Activated T-cell treated with anti-CD3 and anti-CD28 coated beads, Interleukin-2, amount 50 U/mL, for 72 hours (primary cell): ENCODE results near the gene POFUT2. TPM values are rescaled to one million over a fixed set of nuclear protein-coding genes. Genes with fewer than 3 reads are reported as not detected.

ENCODE experiments used
- ATAC-seq, 2 donors: fragments of 150-1000 bp; cut with Tn5 transposase; replicated peaks in 1 of 2; 2 replicates each; pipeline ENCODE4 v1.10.0; 2021; ENCODE audit warnings: moderate library complexity in 2 of 2, mild to moderate bottlenecking in 1 of 2
- DNase-seq, 2 donors: peaks; one replicate each; pipeline ENCODE4 v3.0.0; 2021 to 2022; ENCODE audit warnings: mixed read lengths in 1 of 2
- H3K27ac Mint-ChIP-seq: one replicate; pipeline ENCODE4 v1.8.0; 2022; ENCODE audit warnings: mild to moderate bottlenecking, moderate library complexity, mixed read lengths
- H3K27me3 Mint-ChIP-seq: one replicate; pipeline ENCODE4 v1.8.0; 2022; ENCODE audit warnings: low read depth, mixed read lengths
- H3K36me3 Mint-ChIP-seq, 2 donors: one replicate each; pipeline ENCODE4 v1.8.0; 2022; ENCODE audit warnings: mixed read lengths in 2 of 2, mild to moderate bottlenecking in 1 of 2; ENCODE audit not compliant: insufficient read depth in 2 of 2
- H3K4me1 Mint-ChIP-seq: one replicate; pipeline ENCODE4 v1.8.0; 2022; ENCODE audit warnings: low read depth, mixed read lengths
- H3K4me3 Mint-ChIP-seq, 2 donors: one replicate each; pipeline ENCODE4 v1.8.0; 2022; ENCODE audit warnings: mild to moderate bottlenecking in 2 of 2, mixed read lengths in 2 of 2, moderate library complexity in 2 of 2
- H3K9me3 Mint-ChIP-seq, 2 donors: one replicate each; pipeline ENCODE4 v1.8.0; 2022; ENCODE audit warnings: mixed read lengths in 2 of 2
- total RNA-seq, 2 donors: library from RNA; stranded (reverse); gene quantifications; one replicate each; pipeline ENCODE4 v1.2.3, GENCODE V29; 2022

The POFUT2 gene
- total RNA-seq, 2 donors from 2014 or later = 24.5 to 26.6 TPM

- Mint-ChIP-seq H3K4me1 (peaks cover 19% of the 10 kb centered on the region), H3K9me3 (no peaks in the 10 kb centered on the region), H3K36me3 (no peaks in the 10 kb centered on the region), H3K27me3 (peaks cover 6% of the 10 kb centered on the region), H3K4me3 (no peak overlapping the region), H3K27ac (no peak overlapping the region)
- DNase-seq (no peak), ATAC-seq (no peak)
These were observed 6.2 kb upstream of the POFUT2 start for GRCh38 chr21:45293726-45294401.

GRCh38 chr21:45293220-45293725 is 5.6 kb upstream of the POFUT2 start:
- Mint-ChIP-seq H3K36me3 (no peaks in the 10 kb centered on the region), H3K9me3 (no peaks in the 10 kb centered on the region), H3K27ac (no peak overlapping the region), H3K4me3 (no peak overlapping the region), H3K4me1 (peaks cover 19% of the 10 kb centered on the region), H3K27me3 (peaks cover 6% of the 10 kb centered on the region)
- ATAC-seq = no peak
- DNase-seq = no peak

- Mint-ChIP-seq H3K4me3 (peak overlapping the region; percentile 31 to 60), H3K36me3 (no peaks in the 10 kb centered on the region), H3K9me3 (no peaks in the 10 kb centered on the region), H3K27ac (no peak overlapping the region), H3K4me1 (peaks cover 19% of the 10 kb centered on the region), H3K27me3 (peaks cover 6% of the 10 kb centered on the region)
- ATAC-seq (peak; percentile 58 to 65), DNase-seq (peak; percentile 75 to 82)
These were observed 4.9 kb upstream of the POFUT2 start for GRCh38 chr21:45292399-45293219.

GRCh38 chr21:45291613-45292398 is 4.1 kb upstream of the POFUT2 start:
- Mint-ChIP-seq H3K27me3 (peaks cover 6% of the 10 kb centered on the region), H3K4me3 (no peak overlapping the region), H3K36me3 (no peaks in the 10 kb centered on the region), H3K4me1 (peaks cover 19% of the 10 kb centered on the region), H3K9me3 (no peaks in the 10 kb centered on the region), H3K27ac (no peak overlapping the region)
- DNase-seq = no peak
- ATAC-seq = no peak

- peaks cover 6% of the 10 kb centered on the region for H3K27me3 Mint-ChIP-seq
- DNase-seq (no peak), ATAC-seq (no peak)
- H3K36me3 Mint-ChIP-seq = no peaks in the 10 kb centered on the region
- no peaks in the 10 kb centered on the region for H3K9me3 Mint-ChIP-seq
- H3K4me3 Mint-ChIP-seq = no peak overlapping the region
- no peak overlapping the region for H3K27ac Mint-ChIP-seq
- H3K4me1 Mint-ChIP-seq = peaks cover 19% of the 10 kb centered on the region
These were observed 3.4 kb upstream of the POFUT2 start for GRCh38 chr21:45290948-45291612.

- Mint-ChIP-seq H3K4me1 (peaks cover 18% of the 10 kb centered on the region), H3K27me3 (peaks cover 4% of the 10 kb centered on the region), H3K4me3 (no peak overlapping the region), H3K27ac (no peak overlapping the region), H3K9me3 (no peaks in the 10 kb centered on the region), H3K36me3 (peaks cover 0 to 7% of the 10 kb centered on the region in 2 donors)
- DNase-seq (no peak), ATAC-seq (no peak)
These were observed 2.2 kb upstream of the POFUT2 start for GRCh38 chr21:45289655-45290515.

- peak overlapping the region; percentile 5 to 40 for H3K4me3 Mint-ChIP-seq
- no peak overlapping the region for H3K27ac Mint-ChIP-seq
- peaks cover 16% of the 10 kb centered on the region for H3K4me1 Mint-ChIP-seq
- peaks cover 0 to 7% of the 10 kb centered on the region in 2 donors for H3K36me3 Mint-ChIP-seq
- DNase-seq (no peak), ATAC-seq (no peak)
- no peaks in the 10 kb centered on the region for H3K9me3 Mint-ChIP-seq
- no peaks in the 10 kb centered on the region for H3K27me3 Mint-ChIP-seq
These were observed 1.4 kb upstream of the POFUT2 start for GRCh38 chr21:45289134-45289533.

- Mint-ChIP-seq H3K9me3 (no peaks in the 10 kb centered on the region), H3K4me3 (peak overlapping the region in 1 of 2 donors; percentile 87), H3K27me3 (no peaks in the 10 kb centered on the region), H3K36me3 (peaks cover 0 to 9% of the 10 kb centered on the region in 2 donors), H3K27ac (no peak overlapping the region), H3K4me1 (peaks cover 20% of the 10 kb centered on the region)
- ATAC-seq (peak in 1 of 2 donors; percentile 1), DNase-seq (no peak)
These were observed 746 bp upstream of the POFUT2 start for GRCh38 chr21:45288441-45288841.

GRCh38 chr21:45286671-45287437 is 841 bp downstream of the POFUT2 start:
- peaks cover 0 to 9% of the 10 kb centered on the region in 2 donors for H3K36me3 Mint-ChIP-seq
- DNase-seq (no peak), ATAC-seq (no peak)
- H3K27me3 Mint-ChIP-seq = no peaks in the 10 kb centered on the region
- H3K9me3 Mint-ChIP-seq = no peaks in the 10 kb centered on the region
- H3K4me1 Mint-ChIP-seq = peaks cover 11% of the 10 kb centered on the region
- peak overlapping the region; percentile 66 to 68 for H3K4me3 Mint-ChIP-seq
- H3K27ac Mint-ChIP-seq = no peak overlapping the region

GRCh38 chr21:45285266-45285931 is 2.3 kb downstream of the POFUT2 start:
- H3K27me3 Mint-ChIP-seq = no peaks in the 10 kb centered on the region
- ATAC-seq (no peak), DNase-seq (no peak)
- peak overlapping the region; percentile 64 for H3K27ac Mint-ChIP-seq
- H3K4me3 Mint-ChIP-seq = peak overlapping the region in 1 of 2 donors; percentile 59
- peaks cover 0 to 9% of the 10 kb centered on the region in 2 donors for H3K36me3 Mint-ChIP-seq
- no peaks in the 10 kb centered on the region for H3K9me3 Mint-ChIP-seq
- peaks cover 11% of the 10 kb centered on the region for H3K4me1 Mint-ChIP-seq

- no peaks in the 10 kb centered on the region for H3K9me3 Mint-ChIP-seq
- H3K27me3 Mint-ChIP-seq = no peaks in the 10 kb centered on the region
- DNase-seq = no peak
- peaks cover 11% of the 10 kb centered on the region for H3K4me1 Mint-ChIP-seq
- H3K4me3 Mint-ChIP-seq = no peak overlapping the region
- no peak for ATAC-seq
- no peak overlapping the region for H3K27ac Mint-ChIP-seq
- peaks cover 0 to 12% of the 10 kb centered on the region in 2 donors for H3K36me3 Mint-ChIP-seq
These were observed 3.3 kb downstream of the POFUT2 start for GRCh38 chr21:45284456-45284741.
